Measurements from ENCODE around the gene TBC1D8. TPM values are rescaled to one million over a fixed set of nuclear protein-coding genes. Genes with fewer than 3 reads are reported as not detected.

TBC1D8 gene
- total RNA-seq, 1 donor from 2014 or later: 3.9 TPM

DNA sequence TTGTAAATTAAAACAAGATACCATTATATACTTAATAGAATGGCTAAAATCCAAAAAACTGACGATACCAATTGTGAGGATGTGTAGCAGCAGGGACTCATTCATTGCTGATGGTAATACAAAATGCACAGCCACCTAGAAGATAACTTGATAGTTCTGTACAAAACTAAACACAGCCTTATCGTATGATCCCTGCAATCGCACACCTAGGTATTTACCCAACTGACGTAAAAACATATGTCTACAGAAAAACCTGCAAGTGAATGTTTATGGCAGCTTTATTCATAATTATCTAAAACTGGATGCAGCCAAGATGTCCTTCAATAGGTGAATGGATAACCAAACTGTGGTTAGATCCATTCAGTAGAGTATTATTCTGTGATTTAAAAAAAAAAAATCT lies 45.5 kb downstream of the TBC1D8 start:
- Histone ChIP-seq H3K4me3 (no peak overlapping the region), H3K9ac (no peak overlapping the region), H3K36me3 (no peaks in the 10 kb centered on the region), H3K4me1 (no peaks in the 10 kb centered on the region), H3K27me3 (no peaks in the 10 kb centered on the region), H2AFZ (replicated peaks) (no peak overlapping the region), H4K20me1 (ENCODE audit: low read depth) (no peaks in the 10 kb centered on the region), H3K79me2 (ENCODE audit: low read depth) (no peaks in the 10 kb centered on the region), H3K27ac (no peak overlapping the region), H3K4me2 (no peak overlapping the region), H3K9me3 (ENCODE audit: low read depth) (no peaks in the 10 kb centered on the region), H3F3A (ENCODE audit: low read depth) (no peaks in the 10 kb centered on the region)
- no peak overlapping the region for H3K27ac Mint-ChIP-seq
- H3K36me3 Mint-ChIP-seq: no peaks in the 10 kb centered on the region
- H3K9me3 Mint-ChIP-seq: peaks cover 24% of the 10 kb centered on the region
- H3K27me3 Mint-ChIP-seq (ENCODE audit: insufficient read depth, low read depth): peaks cover 2% of the 10 kb centered on the region
- TF ChIP-seq EZH2 (IDR thresholded peaks at IDR 0.05) (no peak), EZH2phosphoT487 (IDR thresholded peaks at IDR 0.05) (no peak)
- TF ChIP-seq, protein P1, sequence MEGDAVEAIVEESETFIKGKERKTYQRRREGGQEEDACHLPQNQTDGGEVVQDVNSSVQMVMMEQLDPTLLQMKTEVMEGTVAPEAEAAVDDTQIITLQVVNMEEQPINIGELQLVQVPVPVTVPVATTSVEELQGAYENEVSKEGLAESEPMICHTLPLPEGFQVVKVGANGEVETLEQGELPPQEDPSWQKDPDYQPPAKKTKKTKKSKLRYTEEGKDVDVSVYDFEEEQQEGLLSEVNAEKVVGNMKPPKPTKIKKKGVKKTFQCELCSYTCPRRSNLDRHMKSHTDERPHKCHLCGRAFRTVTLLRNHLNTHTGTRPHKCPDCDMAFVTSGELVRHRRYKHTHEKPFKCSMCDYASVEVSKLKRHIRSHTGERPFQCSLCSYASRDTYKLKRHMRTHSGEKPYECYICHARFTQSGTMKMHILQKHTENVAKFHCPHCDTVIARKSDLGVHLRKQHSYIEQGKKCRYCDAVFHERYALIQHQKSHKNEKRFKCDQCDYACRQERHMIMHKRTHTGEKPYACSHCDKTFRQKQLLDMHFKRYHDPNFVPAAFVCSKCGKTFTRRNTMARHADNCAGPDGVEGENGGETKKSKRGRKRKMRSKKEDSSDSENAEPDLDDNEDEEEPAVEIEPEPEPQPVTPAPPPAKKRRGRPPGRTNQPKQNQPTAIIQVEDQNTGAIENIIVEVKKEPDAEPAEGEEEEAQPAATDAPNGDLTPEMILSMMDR (IDR thresholded peaks at IDR 0.05): no peak
- H3K4me1 Mint-ChIP-seq: peaks cover 5% of the 10 kb centered on the region
- no peak overlapping the region for H3K4me3 Mint-ChIP-seq
- DNase-seq (ENCODE audit: low spot score): no peak

DNA sequence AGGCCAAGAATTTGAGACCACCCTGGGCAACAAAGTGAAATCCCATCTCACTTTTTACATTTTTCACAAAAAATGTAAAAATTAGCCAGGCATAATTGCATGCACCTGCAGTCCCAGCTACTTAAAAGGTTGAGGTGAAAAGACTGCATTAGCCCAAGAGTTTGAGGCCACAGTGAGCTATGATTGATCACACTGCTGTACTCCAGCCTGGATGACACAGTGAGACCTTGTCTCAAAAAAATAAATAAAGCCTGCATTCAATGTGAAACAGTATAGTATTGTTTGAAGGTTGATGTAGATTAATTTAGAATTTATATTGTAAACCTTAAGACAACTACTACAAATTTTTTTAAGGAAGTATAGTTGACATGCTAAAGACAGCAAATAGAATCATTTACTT lies 53.5 kb downstream of the TBC1D8 start:
- no peaks in the 10 kb centered on the region for H3K4me1 ChIP-seq
- no peak overlapping the region for H3K9ac ChIP-seq
- H3K27ac Mint-ChIP-seq: no peak overlapping the region
- H3K79me2 ChIP-seq (ENCODE audit: low read depth): no peaks in the 10 kb centered on the region
- H3K27ac ChIP-seq: no peak overlapping the region
- no peaks in the 10 kb centered on the region for H3K27me3 ChIP-seq
- TF ChIP-seq EZH2 (IDR thresholded peaks at IDR 0.05) (no peak), EZH2phosphoT487 (IDR thresholded peaks at IDR 0.05) (no peak)
- TF ChIP-seq, protein P1 (IDR thresholded peaks at IDR 0.05): no peak
- no peak for DNase-seq (ENCODE audit: low spot score)
- H3K36me3 Mint-ChIP-seq: peaks cover 2% of the 10 kb centered on the region
- H2AFZ ChIP-seq (replicated peaks): no peak overlapping the region
- no peak overlapping the region for H3K4me3 ChIP-seq
- H3K36me3 ChIP-seq: no peaks in the 10 kb centered on the region
- no peaks in the 10 kb centered on the region for H3F3A ChIP-seq (ENCODE audit: low read depth)
- H3K9me3 Mint-ChIP-seq: peaks cover 33% of the 10 kb centered on the region
- H4K20me1 ChIP-seq (ENCODE audit: low read depth): no peaks in the 10 kb centered on the region
- H3K4me1 Mint-ChIP-seq: no peaks in the 10 kb centered on the region
- no peak overlapping the region for H3K4me3 Mint-ChIP-seq
- no peaks in the 10 kb centered on the region for H3K27me3 Mint-ChIP-seq (ENCODE audit: insufficient read depth, low read depth)
- no peak overlapping the region for H3K4me2 ChIP-seq
- no peaks in the 10 kb centered on the region for H3K9me3 ChIP-seq (ENCODE audit: low read depth)

DNA sequence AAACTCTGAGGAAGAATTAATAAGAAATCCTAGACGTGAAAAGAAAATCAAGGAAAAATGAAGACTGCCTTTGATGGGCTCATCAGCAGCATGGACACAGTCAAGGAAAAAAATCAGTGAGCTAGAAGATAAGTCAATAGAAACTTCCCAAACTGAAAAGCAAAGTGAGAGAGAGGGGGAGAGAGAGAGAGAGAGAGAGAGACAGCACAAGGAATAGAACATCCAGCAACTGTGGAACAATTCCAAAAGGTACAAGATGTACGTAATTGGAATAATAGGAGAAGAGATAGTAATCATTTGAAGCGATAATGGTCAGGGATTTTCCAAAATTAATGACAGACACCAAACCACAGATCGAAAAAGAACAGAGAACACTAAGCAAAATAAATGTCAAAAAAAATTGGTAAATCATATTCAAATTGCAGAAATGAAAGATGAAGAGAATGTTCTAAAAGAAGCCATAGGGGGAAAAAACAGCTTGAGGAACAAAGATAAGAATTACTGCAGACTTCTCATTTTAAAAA lies 54.5 kb downstream of the TBC1D8 start:
- H3K4me3 Mint-ChIP-seq: no peak overlapping the region
- no peaks in the 10 kb centered on the region for H3F3A ChIP-seq (ENCODE audit: low read depth)
- H2AFZ ChIP-seq (replicated peaks): no peak overlapping the region
- no peaks in the 10 kb centered on the region for H3K79me2 ChIP-seq (ENCODE audit: low read depth)
- no peaks in the 10 kb centered on the region for H3K4me1 Mint-ChIP-seq
- no peaks in the 10 kb centered on the region for H3K36me3 ChIP-seq
- no peak for TF ChIP-seq EZH2phosphoT487 (IDR thresholded peaks at IDR 0.05)
- TF ChIP-seq, protein P1 (IDR thresholded peaks at IDR 0.05): no peak
- no peak overlapping the region for H3K4me2 ChIP-seq
- no peak for DNase-seq (ENCODE audit: low spot score)
- H3K27me3 Mint-ChIP-seq (ENCODE audit: insufficient read depth, low read depth): no peaks in the 10 kb centered on the region
- no peaks in the 10 kb centered on the region for H4K20me1 ChIP-seq (ENCODE audit: low read depth)
- no peak overlapping the region for H3K4me3 ChIP-seq
- no peaks in the 10 kb centered on the region for H3K4me1 ChIP-seq
- H3K27ac Mint-ChIP-seq: no peak overlapping the region
- H3K9me3 ChIP-seq (ENCODE audit: low read depth): no peaks in the 10 kb centered on the region
- no peaks in the 10 kb centered on the region for H3K27me3 ChIP-seq
- H3K27ac ChIP-seq: no peak overlapping the region
- H3K36me3 Mint-ChIP-seq: peaks cover 2% of the 10 kb centered on the region
- H3K9ac ChIP-seq: no peak overlapping the region
- H3K9me3 Mint-ChIP-seq: peaks cover 28% of the 10 kb centered on the region

Measured in neural progenitor cell (in vitro differentiated cells).